CD4-positive, alpha-beta T cell treated with Interferon gamma for 1 hour (primary cell): ENCODE data around the gene DPY19L3.
"Not testable (repeated sequence)": the region's sequence is repeated elsewhere in the genome, so short reads cannot be mapped to it uniquely, and the experiment has no call there.

Source experiments
- DNase-seq: peaks from one replicate; pipeline ENCODE4 v3.0.0-alpha.2; 2020

DPY19L3 gene

GRCh38 chr19:32397671-32398101 is 7.9 kb upstream of the DPY19L3 start:
- DNase-seq = no peak

GRCh38 chr19:32401992-32402391 is 3.6 kb upstream of the DPY19L3 start:
- DNase-seq = no peak

- no peak for DNase-seq
Measured at GRCh38 chr19:32403291-32403995, 2.1 kb upstream of the DPY19L3 start.

- DNase-seq = no peak
Measured at GRCh38 chr19:32404213-32404932, 1.2 kb upstream of the DPY19L3 start.

GRCh38 chr19:32404933-32405430 is 588 bp upstream of the DPY19L3 start:
- no peak for DNase-seq

- no peak for DNase-seq
Measured at GRCh38 chr19:32406161-32407003, 812 bp downstream of the DPY19L3 start.

GRCh38 chr19:32407004-32407992 is 1.7 kb downstream of the DPY19L3 start:
- DNase-seq = no peak

- DNase-seq = no peak
Measured at GRCh38 chr19:32415246-32415645, 9.7 kb downstream of the DPY19L3 start.

GRCh38 chr19:32415669-32416068 is 10.1 kb downstream of the DPY19L3 start:
- DNase-seq = no peak

GRCh38 chr19:32416749-32417456 is 11.3 kb downstream of the DPY19L3 start:
- DNase-seq = no peak

GRCh38 chr19:32418155-32418554 is 12.6 kb downstream of the DPY19L3 start:
- no peak for DNase-seq

- peak; percentile 4 for DNase-seq
Measured at GRCh38 chr19:32421589-32422361, 16.2 kb downstream of the DPY19L3 start.

- no peak for DNase-seq
Measured at GRCh38 chr19:32422435-32422834, 16.9 kb downstream of the DPY19L3 start.

GRCh38 chr19:32423944-32424343 is 18.4 kb downstream of the DPY19L3 start:
- DNase-seq = not testable (repeated sequence)

GRCh38 chr19:32427536-32427935 is 22.0 kb downstream of the DPY19L3 start:
- DNase-seq = no peak

GRCh38 chr19:32436692-32437091 is 31.1 kb downstream of the DPY19L3 start:
- no peak for DNase-seq

GRCh38 chr19:32437096-32437495 is 31.5 kb downstream of the DPY19L3 start:
- DNase-seq = no peak

- DNase-seq = no peak
Measured at GRCh38 chr19:32438751-32439150, 33.2 kb downstream of the DPY19L3 start.

- DNase-seq = no peak
Measured at GRCh38 chr19:32442650-32443049, 37.1 kb downstream of the DPY19L3 start.

GRCh38 chr19:32447534-32447933 is 42.0 kb downstream of the DPY19L3 start:
- DNase-seq = not testable (repeated sequence)

GRCh38 chr19:32448026-32448425 is 42.5 kb downstream of the DPY19L3 start:
- no peak for DNase-seq
